ENCODE data around the gene KRTAP5-2. TPM values are rescaled to one million over a fixed set of nuclear protein-coding genes. Genes with fewer than 3 reads are reported as not detected.
"Not testable (repeated sequence)": the region's sequence is repeated elsewhere in the genome, so short reads cannot be mapped to it uniquely, and the experiment has no call there.

KRTAP5-2 gene
- total and polyA plus RNA-seq, 2 of the 4 experiments (the other 2 are of a cell fraction): not detected

DNA sequence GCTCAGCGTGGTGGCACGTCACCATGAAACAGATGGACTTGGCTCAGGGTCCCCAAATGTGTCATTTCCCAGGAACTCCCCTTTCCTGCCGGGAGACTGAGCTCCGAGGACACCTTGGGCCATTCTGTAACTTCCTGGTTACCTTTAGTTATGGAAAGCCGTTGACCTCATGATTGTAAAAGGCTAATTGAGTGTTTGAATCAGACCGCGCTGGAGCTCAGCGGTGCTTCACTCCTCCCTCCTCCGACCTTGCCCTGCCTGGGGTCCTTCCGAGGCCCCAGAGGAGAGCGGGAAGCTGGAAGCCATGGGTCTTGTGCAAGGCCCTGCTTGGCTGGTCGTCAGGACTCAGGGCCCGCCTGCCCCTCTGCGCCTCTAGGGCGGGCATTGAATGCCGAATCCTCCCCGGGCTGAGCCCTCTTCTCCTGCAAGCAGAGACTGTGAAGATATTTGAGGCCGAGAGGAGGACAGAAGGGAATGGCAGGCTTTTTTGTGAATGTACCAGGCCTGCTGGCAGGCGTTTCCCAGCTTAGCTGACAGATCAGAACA lies 1.4 kb downstream of the KRTAP5-2 start:
- BruUV-seq (replicated peaks); H3K4me2 ChIP-seq (ENCODE audit: low read depth, low read length): not testable (repeated sequence)

More for the DNA sequence above, 1.4 kb downstream of the KRTAP5-2 start:
- H4K91ac ChIP-seq (ENCODE audit: insufficient read depth, low read depth, low read length); H3K14ac ChIP-seq (replicated peaks; ENCODE audit: low read depth, low read length); CTCF ChIA-PET; H3K23ac ChIP-seq (ENCODE audit: low read depth, low read length); DNase-seq; H4K8ac ChIP-seq (ENCODE audit: low read depth in 2 of 2, low read length in 2 of 2); dilution Hi-C loops (cut with HindIII; ENCODE audit: low sequenced_read_pairs, unreplicated experiment); H4K5ac ChIP-seq (ENCODE audit: low read depth, low read length); in situ Hi-C loops (cut with MboI; ENCODE audit: low sequenced_read_pairs); H2AK5ac ChIP-seq (ENCODE audit: low read depth, low read length); H4K20me1 ChIP-seq (ENCODE audit: insufficient read depth, low read length); POLR2A ChIA-PET (ENCODE audit: unreplicated experiment); H2BK20ac ChIP-seq (ENCODE audit: low read depth, low read length); H3K56ac ChIP-seq (ENCODE audit: extremely low read depth, insufficient read depth, low read length); H3K36me3 ChIP-seq (ENCODE audit: control insufficient read depth, insufficient read depth, low read length); H3K9me1 ChIP-seq (ENCODE audit: insufficient read depth, low read length); H2BK120ac ChIP-seq (ENCODE audit: low read depth, low read length); H2BK5ac ChIP-seq (ENCODE audit: low read depth, low read length, poor library complexity, severe bottlenecking); H3K9ac ChIP-seq (ENCODE audit: low read depth, low read length); intact Hi-C loops (cut with micrococcal nuclease); H3K27ac ChIP-seq (ENCODE audit: insufficient read depth, low read length); H3K79me1 ChIP-seq (ENCODE audit: low read depth in 1 of 2, low read length in 2 of 2); H3K9me3 ChIP-seq (ENCODE audit: control insufficient read depth, insufficient read depth, low read length); H3K4me3 ChIP-seq (ENCODE audit: insufficient read depth, low read depth, low read length); H2AFZ ChIP-seq (replicated peaks; ENCODE audit: low read length, poor library complexity); H2AK9ac ChIP-seq (replicated peaks; ENCODE audit: low read depth, low read length, poor library complexity); H3K4me1 ChIP-seq (ENCODE audit: control insufficient read depth, insufficient read depth, low read length); ATAC-seq (ENCODE audit: low read depth); H3K4ac ChIP-seq (ENCODE audit: low read depth, low read length); H2BK15ac ChIP-seq (ENCODE audit: low read depth, low read length); H3K18ac ChIP-seq (ENCODE audit: low read depth, low read length): not testable (repeated sequence)
- WGBS, 2 experiments (ENCODE audit: extremely low coverage in 2 of 2, insufficient read length in 1 of 2): 90% methylated on average over 2 of the region's 19 CpGs; no CpG with 5 or more reads in 1 of the 2 experiments
- H3K27me3 ChIP-seq (ENCODE audit: control insufficient read depth, insufficient read depth, low read length): peaks cover 43% of the 10 kb centered on the region
